DMS79 (cell line): ENCODE results near the gene TBC1D2.

ENCODE experiments used
- DNase-seq: peaks from one replicate; lab custom pipeline; 2025; lab: John Stamatoyannopoulos, UW

TBC1D2 gene

DNA sequence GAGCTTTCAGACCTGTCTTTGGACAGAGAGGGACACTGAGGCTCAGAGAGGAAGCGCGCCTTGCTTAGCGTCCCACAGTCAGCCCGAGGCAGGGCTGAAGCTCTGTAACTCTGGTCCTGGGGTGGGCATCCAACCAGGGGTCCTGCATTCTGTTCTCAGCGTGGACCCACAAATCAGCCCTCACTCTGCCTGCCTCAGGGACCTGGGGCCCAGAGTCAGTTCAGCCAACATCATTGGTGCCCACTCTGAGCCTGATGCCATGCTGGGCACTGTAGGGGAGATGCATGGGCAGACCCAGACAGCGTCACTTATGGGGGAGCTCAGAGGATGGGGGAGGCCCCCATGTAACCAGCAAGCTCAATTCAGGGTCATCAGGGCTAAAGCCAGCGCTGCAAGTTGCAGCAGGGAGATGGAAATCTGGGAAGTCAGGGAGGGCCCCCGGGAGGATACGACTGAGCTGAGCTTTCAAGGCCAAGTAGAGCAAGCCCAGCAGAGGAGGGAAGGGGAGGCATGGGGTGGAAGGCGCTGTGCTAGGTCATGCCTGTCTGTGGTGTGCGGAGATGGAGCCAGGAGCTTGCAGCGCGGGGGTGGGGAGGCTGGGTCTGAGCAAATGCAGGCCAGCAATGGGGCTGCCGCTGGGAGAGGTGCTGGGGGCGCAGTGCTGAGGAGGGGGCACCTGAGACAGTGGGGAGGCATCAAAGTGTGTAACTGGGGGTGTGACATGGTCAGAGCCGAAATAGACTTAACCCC lies 84.1 kb downstream of the TBC1D2 start:
- no peak for DNase-seq

DNA sequence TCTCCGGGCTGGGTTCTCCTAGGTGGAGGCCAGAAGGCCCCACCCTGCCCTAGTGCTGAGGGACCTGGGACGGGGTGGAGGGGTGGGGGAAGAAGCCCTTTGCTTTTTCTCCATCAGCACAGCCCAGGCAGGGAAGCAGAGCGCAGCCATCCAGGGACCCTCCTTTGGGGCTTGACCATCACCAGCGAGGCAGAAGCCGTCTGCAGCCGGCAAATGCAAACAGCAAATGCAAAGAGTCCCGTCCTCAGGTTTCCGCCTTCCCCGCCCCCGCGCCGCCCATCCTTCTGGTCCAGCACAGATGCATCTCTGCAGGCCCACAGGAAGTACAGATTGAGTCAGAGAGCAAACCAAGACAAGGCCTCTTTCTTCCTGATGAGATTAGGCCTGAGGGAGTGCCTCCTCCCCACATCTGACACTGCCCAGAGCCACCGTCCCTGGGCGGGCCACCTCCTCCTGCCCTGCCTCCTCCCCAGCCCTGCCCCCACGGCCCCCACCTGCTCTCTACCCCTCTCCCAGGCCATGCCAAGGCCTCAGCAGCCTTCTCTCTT lies 86.4 kb downstream of the TBC1D2 start:
- no peak for DNase-seq

DNA sequence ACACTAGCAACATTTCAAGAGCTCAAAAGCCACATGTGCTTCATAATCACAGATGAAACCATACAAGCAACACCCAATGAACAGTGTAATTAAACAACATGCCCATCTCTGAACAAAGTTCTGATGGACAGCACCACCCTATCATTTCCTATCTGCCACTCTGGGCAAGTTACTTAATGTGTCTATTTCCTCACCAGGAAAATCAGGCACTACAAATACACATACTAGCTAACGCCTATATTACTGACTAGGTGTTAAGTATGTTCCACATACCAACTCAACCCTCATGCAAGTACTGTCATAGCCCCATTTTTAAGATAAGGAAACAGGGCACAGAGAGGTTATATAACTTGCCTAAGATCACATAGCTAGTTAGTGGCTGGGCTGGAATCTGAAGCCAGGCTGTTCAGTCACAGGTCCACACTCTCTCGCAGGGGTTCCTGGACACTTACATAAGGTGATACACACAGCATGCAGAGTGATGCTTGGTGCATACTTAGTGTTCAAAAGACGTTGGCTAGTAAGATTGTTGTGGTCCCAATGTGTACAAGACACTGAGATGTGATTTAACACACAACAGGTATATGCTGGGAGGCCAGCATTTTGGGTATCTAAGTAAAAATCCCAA lies 87.2 kb downstream of the TBC1D2 start:
- no peak for DNase-seq

DNA sequence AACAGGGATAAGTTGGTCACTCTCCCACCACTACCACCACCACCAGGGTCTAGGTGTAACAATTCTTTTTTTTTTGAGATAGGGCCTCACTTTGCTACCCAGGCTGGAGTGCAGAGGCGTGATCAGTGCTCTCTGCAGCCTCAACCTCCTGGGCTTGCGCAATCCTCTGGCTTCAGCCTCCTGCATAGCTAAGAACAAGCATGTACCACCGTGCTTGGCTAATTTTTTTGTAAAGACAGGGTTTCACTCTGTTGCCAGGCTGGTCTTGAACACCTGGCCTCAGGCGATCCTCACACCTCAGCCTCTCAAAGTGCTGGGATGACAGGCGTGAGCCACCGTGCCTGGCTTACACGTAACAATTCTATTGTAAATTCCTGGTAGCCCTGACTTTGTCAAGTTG lies 90.5 kb downstream of the TBC1D2 start:
- no peak for DNase-seq

DNA sequence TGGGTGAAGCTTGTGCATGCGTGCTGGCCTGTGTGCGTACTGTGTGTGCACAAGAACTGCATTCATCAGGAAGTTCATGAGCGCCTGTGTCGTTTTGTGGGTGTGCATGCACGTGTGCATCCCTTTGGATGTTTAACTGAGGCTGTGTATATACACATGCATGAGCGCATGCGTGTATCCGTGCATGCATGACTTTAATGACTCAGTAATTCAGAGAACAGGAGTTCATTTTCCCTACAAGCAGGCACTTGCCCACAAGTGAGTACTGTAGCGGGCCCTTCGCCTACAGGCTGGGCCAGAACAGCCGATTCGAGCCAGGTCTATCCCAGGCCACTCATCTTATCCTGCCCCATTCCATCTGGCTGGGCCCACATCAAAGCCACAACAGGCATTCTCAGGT lies 92.8 kb downstream of the TBC1D2 start:
- no peak for DNase-seq

DNA sequence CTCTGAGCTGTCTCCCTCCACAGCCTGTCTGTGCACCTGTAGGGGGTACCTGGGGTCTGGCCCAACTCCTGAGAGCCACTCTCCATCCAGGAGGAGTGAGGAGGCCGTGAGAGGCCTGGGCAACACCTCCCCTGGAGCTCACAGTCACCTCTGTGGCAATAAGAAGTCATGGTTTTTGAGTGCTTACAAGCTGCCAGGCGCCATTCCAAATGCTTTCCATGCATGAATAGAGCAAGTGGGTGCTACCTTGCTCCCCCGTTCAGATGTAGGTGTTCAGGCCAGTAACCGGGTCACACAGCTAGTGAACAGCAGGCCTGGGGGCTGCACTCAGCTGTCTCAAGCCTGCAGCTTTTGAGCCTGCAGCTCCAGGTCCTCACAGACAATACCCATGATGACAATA lies 93.6 kb downstream of the TBC1D2 start:
- no peak for DNase-seq

DNA sequence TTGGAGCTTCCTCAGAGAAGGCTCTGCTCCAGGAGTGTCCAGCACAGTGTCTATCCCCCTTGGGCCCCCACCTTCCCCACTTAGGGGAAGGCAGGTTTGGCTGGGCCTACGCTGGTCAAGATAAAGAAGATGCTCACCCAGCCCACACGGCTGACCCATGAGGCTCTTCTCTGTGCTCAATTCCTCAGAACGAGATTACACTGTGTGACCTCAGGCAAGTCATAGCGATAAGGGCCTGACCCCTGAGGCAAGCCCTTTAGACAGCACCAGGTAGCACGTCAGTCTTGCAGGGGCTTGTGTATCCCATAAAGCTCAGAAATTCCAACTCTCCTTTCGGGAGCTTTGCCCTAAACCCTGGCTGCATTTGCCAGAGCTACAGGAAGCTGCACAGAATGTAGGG lies 95.7 kb downstream of the TBC1D2 start:
- no peak for DNase-seq

DNA sequence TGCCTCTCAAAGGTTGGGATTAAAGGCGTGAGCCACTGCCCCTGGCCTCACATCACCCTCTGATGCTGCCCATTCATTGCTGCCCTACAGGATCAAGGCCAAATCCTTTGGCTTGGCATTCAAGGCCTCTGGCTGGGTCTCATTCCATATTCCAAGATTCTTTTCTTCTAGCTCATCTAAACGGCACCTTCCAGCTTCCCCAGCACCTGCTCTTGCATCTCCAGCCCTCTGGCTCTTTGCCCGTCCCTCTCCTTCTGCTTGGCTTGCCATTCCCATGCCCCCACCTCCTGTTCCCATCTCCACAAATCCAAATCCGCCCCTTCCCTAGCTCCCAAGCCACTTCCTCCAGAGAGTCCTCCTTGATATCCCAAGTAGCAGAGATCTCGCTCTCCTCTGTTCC lies 96.1 kb downstream of the TBC1D2 start:
- DNase-seq: no peak

DNA sequence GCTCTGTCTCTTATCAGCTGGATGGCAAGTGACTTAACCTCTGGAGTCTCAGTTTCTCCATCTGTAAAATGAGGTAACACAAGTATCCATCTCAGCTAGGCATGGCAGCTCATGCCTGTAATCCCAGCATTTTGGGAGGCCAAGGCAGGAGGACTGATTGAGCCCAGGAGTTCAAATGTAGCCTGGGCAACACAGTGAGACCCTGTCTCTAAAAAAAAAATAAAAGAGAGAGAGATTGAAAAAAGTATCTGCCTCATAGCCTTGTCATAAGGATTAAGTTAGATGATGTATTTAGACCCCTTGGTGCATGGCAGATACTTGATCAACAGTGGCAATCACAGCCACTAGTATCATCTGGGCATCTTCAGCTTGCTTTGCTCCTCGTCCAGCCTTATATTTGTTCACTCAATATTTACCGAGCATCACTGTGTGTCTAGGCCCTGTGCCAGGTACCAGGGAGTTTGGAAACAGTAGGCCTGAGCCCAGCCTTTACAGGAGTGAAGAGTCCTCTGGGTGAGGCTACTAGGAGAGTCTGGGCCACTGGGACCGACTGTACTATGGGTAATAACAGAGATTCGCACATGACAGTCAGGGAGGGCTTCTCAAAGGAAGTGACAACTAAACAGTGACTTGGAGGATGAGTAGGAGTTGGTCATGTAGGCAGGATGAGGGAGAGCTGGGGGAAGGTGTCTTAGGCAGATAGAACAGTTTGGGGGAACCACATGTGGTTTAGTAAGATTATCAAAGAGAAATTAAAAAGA lies 97.2 kb downstream of the TBC1D2 start:
- no peak for DNase-seq

DNA sequence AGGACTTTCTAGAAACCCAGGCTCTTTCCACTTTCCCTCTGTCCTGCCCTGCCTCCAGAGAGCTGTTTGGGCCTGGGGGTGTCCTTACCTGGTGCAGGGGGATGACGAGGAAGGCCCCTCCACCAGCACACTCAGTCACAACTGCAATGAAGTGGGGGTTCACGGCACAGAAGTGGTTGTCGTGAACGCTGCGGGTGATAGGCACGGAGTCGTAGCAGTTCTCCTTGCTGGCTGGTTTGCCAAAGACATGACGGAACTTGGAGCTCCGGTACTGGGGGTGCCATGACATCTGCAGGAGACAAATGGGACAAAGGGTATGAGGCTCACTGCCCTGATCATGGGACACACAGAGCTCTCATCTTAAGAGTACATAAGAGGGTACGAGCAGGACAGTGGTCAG lies 98.1 kb downstream of the TBC1D2 start:
- no peak for DNase-seq

DNA sequence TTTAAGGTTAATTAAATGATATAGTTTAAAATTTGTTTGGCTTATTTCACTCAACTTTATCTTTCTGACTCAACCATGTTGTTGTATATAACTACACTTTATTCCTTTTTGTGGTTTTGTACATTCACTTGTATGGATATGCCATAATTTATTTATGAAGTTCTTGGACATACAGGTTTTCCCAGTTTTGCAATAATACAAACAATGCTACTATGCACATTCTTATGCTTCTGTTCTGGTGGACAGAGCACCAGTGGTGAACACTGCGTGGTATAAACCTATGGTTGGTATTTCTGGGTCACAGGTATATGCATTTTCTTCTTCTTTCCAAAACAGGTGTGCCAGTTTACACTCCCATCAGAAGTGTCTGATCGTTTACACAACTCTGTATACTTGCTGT lies 100.8 kb downstream of the TBC1D2 start:
- no peak for DNase-seq

DNA sequence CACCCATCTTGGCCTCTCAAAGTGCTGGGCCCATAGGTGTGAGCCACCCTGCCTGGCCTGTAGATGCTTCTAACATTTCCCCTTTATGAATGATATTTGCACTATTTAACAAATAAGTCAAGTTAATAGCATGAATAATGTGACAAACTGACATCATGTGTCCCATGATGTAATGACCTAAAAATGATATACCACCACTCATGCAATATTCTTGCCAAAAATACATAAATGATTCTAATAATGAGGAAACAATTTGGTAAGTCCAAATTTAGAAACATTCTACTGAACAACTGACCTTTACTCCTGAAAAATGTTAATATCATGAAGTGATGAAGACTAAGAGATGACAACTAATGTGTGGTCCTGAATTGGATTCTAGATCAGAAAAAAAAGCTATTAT lies 102.9 kb downstream of the TBC1D2 start:
- DNase-seq: no peak

DNA sequence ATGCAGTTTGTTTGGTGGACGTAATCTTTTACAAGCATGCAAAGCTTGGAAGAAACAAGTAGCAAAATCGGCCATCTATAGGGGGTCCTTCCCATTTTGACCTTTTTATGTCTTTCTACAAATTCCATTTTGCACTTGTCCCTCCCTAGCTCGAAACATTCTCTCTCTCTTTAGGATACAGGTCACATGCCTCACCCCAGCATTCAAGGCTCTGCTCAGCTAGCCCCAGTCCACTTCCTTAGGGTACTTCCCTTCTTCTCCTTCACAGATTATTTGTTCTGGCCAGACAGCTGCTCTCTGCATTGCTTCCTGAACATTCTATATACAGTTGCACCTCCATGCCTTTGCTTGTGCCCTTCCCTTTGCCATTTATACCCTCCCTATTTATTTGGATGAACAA lies 104.7 kb downstream of the TBC1D2 start:
- no peak for DNase-seq

DNA sequence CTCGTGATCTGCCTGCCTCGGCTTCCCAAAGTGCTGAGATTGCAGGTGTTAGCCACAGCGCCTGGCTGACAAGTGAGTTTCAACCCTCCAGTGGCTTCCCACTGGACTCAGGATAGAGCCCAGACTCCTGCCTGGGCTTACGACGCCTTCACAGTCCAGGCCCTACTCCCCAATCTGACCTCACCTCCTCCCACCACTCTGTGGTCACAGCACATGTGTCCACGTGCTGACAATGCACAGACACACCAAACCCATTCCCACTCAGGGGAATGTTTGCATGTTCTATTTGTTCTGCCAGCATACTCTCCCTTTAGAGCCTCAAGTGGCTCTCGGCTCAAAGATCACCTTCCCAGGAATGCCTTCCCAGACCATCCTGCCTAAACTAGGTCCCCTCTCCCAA lies 105.3 kb downstream of the TBC1D2 start:
- DNase-seq: no peak

DNA sequence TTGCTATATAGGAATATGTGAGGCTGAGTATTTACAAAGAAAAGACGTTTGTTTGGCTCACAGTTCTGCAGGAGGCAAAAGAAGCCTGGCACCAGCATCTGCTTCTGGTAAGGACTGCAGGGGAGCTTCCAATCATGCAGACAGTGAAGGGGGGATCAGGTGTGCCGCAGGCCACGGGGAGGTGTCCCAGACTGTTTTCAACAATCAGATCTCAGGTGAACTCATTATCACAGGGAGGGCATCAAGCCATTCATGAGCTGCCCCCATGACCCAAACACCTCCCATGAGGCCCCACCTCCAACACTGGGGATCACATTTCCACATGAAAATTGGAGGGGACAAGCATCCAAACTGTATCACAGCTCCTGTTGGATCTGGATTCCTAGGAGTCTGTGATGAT lies 106.0 kb downstream of the TBC1D2 start:
- no peak for DNase-seq
